GM19395 (cell line): ENCODE data around the gene CDK3.

Experiments used
- ATAC-seq: cut with Tn5 transposase; IDR thresholded peaks from one replicate; pipeline ENCODE4 v1.9.1; 2021; ENCODE audit warnings: mild to moderate bottlenecking, moderate library complexity; ENCODE audit not compliant: unreplicated experiment

The CDK3 gene

GRCh38 chr17:75987041-75987440 is 13.6 kb upstream of the CDK3 start:
- no peak for ATAC-seq

DNA sequence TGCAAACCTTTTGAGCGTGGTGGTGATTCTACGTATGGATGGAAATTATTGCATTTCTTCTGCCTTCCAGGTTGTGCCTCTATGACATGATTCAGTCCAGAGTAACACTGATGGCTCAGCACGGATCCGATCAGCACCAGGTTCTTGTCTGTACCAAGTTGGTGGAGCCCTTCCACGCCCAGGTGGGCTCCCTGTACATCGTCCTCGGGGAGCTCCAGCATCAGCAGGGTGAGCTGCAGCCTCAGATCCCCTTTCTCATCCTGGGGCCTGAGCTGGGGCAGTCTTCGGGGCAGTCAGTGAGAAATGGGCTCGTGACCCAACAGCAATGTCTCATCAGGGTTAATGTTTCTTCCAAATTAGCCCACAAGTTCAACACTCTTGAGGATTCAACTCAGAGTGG is 9.3 kb upstream of the CDK3 start:
- ATAC-seq: no peak

GRCh38 chr17:75994802-75995370 is 5.8 kb upstream of the CDK3 start:
- no peak for ATAC-seq

GRCh38 chr17:75995385-75995925 is 5.2 kb upstream of the CDK3 start:
- no peak for ATAC-seq

DNA sequence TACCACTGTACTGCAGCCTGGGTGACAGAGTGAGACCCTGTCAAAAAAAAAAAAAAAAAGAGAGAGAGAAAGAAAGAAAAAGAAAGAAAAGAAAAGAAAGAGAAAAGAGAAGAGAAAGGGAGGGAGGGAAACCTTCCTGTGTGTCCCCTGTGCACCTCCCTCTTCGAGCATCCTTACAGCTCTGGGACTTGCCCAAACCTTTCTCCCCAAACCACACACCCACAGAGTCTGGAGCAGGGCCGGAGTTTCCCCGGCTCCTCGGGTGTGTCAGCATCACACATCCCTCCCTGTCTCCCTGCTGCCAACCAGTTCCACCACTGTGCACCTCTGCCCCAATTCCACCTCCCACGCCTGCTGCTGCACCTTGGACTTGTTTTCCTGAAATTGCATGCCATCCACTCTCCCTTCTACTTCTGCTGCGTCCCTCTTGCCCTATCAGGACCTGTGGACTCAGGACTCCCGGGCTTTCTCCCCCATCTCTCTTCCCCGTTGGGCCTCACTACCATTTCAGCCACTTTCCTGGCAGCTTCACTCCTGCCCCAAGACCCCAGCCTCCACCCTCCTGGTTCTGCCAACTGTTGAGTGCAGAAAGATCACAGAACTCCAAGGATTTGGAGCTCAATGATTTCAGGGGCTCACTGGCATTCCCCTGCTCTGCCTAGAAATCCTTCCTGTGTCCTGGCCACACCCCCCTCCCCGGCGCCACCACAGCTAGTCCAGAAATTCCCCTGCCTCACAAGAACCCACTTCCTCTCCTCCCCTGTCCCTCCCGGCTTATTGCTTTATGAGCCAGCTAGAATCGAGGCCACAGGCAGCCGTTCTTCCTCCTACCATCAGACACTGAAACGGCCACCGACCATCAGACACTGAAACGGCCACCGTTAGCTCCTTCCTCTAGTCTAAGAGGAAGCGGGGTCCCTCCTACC is 3.7 kb upstream of the CDK3 start:
- ATAC-seq: no peak

DNA sequence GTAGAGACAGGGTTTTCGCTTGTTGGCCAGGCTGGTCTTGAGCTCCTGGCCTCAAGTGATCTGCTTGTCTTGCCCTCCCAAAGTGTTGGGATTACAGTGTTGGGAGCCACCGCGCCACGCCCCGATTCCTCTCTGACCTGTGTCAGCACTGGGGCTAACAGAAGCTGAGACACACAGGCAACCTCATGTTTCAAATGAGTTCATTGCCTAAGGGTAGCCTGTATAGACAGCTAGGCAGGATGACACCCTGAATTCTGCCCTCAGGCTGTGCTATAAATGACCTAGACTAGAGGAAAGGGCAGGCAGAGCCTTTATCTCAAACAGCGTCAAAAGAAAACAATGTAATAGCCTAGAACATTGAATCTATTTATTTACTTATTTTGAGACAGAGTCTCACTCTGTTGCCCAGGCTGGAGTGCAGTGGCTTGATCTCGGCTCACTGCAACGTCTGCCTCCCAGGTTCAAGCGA is 2.3 kb upstream of the CDK3 start:
- no peak for ATAC-seq

DNA sequence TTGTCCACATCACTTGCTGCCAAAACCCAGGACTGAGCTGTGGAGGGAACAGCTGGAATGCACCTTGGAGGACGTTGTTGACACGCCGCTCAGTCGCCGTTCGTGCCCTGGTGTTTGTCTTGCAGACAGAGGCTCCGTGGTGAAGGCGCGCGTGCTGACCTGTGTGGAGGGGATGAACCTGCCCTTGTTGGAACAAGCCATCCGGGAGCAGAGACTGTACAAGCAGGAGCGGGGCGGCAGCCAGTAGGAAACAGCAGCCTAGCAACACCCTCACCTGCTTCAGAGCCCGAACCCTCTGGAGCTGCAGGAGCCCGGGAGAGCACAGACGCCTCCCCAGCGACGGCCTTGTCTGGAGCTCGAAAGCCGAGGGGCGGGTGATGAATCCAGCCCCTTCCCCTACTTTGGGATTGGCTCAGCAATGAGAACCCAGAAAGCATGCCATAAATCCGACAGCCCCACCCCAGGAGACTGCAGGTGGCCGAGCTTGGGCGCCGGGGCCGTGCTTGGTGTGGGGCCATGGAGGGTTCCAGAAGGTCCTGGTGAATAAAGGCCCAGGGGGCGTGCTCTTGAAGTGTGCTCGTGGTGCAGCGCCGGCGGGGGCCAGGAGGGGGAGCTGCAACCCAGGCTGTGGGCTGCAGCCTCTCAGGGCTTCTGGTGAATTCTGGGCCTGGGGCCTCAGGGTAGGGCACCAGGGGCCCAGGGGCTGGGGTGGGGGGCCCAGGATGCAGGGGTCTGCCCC is 470 bp upstream of the CDK3 start:
- ATAC-seq: no peak

DNA sequence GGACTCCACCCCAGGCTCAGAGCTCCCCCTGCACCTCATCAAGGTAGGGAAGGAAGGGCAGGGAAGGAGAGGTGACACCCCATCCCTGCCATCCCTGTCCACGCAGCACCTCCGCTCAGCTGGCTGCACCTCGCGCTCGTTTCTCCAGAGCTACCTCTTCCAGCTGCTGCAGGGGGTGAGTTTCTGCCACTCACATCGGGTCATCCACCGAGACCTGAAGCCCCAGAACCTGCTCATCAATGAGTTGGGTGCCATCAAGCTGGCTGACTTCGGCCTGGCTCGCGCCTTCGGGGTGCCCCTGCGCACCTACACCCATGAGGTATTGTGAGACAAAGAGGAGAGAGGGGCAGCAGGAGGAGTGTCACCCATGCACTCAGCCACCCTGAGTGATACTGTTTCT is 1.4 kb downstream of the CDK3 start:
- ATAC-seq: no peak

- no peak for ATAC-seq
These were observed 3.3 kb downstream of the CDK3 start for GRCh38 chr17:76003915-76004314.

GRCh38 chr17:76004750-76005262 is 4.2 kb downstream of the CDK3 start:
- ATAC-seq: no peak

- ATAC-seq: no peak
These were observed 4.9 kb downstream of the CDK3 start for GRCh38 chr17:76005263-76006149.

DNA sequence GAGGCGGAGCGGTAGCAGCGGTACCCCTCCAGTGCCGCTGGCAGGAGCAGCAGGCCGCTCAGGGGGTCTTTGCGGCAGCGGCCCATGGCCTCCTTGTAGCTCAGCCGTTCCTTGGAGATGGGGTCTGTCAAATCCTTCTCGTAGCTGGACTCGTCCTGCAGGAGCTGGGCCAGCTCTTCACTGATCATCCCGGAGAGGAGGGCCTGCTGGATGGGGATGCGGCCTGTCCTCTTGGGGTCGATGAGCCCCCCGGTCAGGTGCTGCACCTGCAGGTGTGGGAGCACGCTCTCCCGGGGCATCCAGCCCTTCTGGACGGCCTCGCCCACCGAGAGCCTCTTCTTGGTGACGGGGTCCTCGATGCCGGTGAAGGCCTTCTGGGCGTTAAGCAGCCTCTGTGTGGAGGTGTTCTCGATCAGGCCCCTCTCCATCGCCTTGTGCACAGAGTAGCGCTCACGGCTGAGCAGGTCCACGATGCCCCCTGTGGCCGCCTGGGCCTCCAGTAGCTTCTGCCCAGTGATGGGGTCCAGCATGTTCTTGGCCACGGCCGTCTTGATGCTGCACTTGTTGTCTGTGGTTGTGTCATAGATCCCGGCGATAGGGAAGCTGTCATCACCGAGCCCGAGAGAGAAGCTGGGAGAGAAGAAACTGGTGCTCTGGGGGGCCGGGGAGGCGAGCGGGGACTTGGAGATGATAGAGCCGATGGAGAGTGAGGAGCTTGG is 6.6 kb downstream of the CDK3 start:
- ATAC-seq: no peak

GRCh38 chr17:76007850-76008165 is 7.2 kb downstream of the CDK3 start:
- ATAC-seq: no peak

DNA sequence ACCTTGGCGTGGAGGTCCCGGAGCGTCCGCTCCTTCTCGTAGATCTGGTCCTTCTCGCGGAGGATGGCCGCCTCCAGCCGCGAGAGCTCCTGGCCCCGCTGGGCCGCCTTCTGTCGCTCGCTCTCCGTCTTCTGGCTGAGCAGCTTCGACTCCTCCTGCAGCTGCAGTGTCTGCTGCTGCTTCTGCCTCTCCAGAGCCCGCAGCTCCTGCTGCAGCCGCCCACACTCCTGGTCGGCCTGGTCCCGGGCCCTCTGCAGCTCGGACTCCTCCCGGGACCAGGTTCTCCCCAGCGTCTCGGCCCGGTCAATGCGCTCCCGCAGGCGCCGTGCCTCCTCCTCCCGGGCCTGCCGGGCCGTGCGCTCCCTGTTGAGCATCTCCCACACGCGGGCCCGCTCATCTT is 7.6 kb downstream of the CDK3 start:
- no peak for ATAC-seq

GRCh38 chr17:76008630-76009425 is 8.2 kb downstream of the CDK3 start:
- ATAC-seq: no peak

DNA sequence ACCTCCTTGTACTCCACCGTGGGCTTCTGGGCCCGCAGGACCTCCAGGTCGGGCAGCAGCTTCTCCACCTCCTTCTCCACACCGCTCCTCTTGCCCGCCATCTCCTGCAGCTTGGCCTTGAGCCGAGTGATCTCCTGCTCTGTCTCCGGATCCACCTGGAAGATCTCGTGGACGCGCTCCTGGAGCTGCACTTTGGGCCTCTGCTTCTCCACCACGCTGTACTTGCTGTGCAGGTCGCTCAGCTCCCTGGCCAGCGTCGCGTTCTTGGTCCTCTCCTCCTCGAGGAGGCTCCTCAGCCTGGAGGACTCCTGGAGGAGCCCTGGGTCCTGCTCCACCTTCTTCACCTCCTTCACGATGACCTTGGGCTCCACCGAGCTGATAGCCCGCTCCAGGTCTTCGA is 8.8 kb downstream of the CDK3 start:
- ATAC-seq: no peak

GRCh38 chr17:76009969-76010661 is 9.5 kb downstream of the CDK3 start:
- ATAC-seq: no peak

DNA sequence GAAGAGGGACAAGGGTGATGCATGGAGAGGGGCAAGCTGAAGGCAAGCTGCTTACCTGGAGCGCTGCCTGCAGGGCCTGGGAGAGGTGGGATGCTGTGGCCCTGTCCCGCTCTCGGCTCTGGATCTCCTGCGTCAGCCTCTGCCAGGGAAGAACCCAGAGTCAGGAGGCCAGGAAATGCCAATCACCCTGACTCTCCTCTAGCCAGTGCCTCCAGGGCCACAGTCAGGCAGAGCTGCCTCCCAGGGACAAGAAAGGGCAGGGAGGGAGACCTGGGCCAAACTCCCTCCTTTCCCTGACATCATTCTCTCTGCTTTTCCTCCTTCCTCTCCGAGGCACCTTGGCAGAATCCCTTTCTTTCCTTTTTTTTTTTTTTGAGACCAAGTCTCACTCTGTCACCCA is 11.3 kb downstream of the CDK3 start:
- no peak for ATAC-seq
